ENCODE results near the gene LFNG. TPM values are rescaled to one million over a fixed set of nuclear protein-coding genes. Genes with fewer than 3 reads are reported as not detected.

The LFNG gene
- total and polyA plus RNA-seq, 9 of the 15 experiments (the other 6 are each of a cell fraction or from before 2014, with no cell fraction given): 0.03 to 0.89 (median 0.25) TPM; not detected in 1

DNA sequence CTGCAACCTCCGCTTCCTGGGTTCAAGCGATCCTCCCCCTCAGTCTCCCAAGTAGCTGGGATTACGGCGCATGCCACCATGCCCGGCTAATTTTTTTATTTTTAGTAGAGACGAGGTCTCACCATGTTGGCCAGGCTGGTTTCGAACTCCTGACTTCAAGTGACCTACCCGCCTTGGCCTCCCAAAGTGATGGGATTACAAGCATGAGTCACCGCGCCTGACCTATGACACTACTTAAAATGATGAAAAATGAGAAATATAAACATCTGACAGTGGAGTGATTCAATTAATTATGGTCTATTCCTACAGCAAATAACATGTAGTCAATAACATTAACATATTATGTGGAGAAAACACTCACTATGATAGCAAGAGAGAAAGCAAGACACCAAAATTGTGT, 33.5 kb downstream of the LFNG start:
- H3K4me1 ChIP-seq (replicated peaks in 1 of 2; ENCODE audit: control insufficient read depth in 2 of 2, insufficient read depth in 2 of 2, low read length in 2 of 2): peaks cover 7 to 26% of the 10 kb centered on the region in 2 experiments; a peak in 4 of 5 replicates
- no peak overlapping the region for H3K27ac ChIP-seq (ENCODE audit: extremely low read depth, low read depth, low read length)
- H4K20me1 ChIP-seq (replicated peaks; ENCODE audit: control insufficient read depth, insufficient read depth, low read length): peaks cover 4% of the 10 kb centered on the region; the same call in 1 of the 2 replicates
- H3K9me1 ChIP-seq (ENCODE audit: control insufficient read depth, insufficient read depth, low read length): no peaks in the 10 kb centered on the region
- no TSS peak for BruUV-seq (replicated peaks)
- FAIRE-seq (no peak), ATAC-seq (no peak), DNase-seq (ENCODE audit: extremely low read depth in 1 of 4, low spot score in 3 of 4) (peak in 1 of 4 experiments; percentile 1)
- in situ Hi-C loops (cut with MboI): no loop called here
- no peak overlapping the region for H3K9ac ChIP-seq (ENCODE audit: insufficient read depth in 1 of 2, low read depth in 2 of 2, low read length in 2 of 2)
- H3K79me2 ChIP-seq (ENCODE audit: control insufficient read depth, insufficient read depth, low read length): peaks cover 35% of the 10 kb centered on the region
- H2AFZ ChIP-seq (ENCODE audit: low read depth, low read length): no peak overlapping the region
- no peaks in the 10 kb centered on the region for H3K9me3 ChIP-seq (replicated peaks; ENCODE audit: control insufficient read depth, insufficient read depth, low read depth, low read length)
- no peak overlapping the region for H3K4me2 ChIP-seq (ENCODE audit: insufficient read depth, low read length)
- H3K4me3 ChIP-seq: no peak overlapping the region
- H3K27me3 ChIP-seq (ENCODE audit: control insufficient read depth in 2 of 2, insufficient read depth in 2 of 2, low read length in 2 of 2): no peaks in the 10 kb centered on the region
- ChIA-PET CTCF (ENCODE audit: low intra/inter-chr PET ratio) (no interaction called here), POLR2A (interaction anchor here (0.7 kb wide), 1 partner anchor 78 kb away, joined by 3 read pairs; no protein-coding TSS in a partner anchor)
- WGBS (ENCODE audit: insufficient coverage, low coverage, missing lambda C conversion rate): 92% methylated on average over 7 of the region's 10 CpGs
- intact Hi-C loops (cut with micrococcal nuclease): no loop called here
- H3K36me3 ChIP-seq (ENCODE audit: control insufficient read depth, insufficient read depth, low read length): peaks cover 45% of the 10 kb centered on the region
- TF ChIP-seq, protein P1, sequence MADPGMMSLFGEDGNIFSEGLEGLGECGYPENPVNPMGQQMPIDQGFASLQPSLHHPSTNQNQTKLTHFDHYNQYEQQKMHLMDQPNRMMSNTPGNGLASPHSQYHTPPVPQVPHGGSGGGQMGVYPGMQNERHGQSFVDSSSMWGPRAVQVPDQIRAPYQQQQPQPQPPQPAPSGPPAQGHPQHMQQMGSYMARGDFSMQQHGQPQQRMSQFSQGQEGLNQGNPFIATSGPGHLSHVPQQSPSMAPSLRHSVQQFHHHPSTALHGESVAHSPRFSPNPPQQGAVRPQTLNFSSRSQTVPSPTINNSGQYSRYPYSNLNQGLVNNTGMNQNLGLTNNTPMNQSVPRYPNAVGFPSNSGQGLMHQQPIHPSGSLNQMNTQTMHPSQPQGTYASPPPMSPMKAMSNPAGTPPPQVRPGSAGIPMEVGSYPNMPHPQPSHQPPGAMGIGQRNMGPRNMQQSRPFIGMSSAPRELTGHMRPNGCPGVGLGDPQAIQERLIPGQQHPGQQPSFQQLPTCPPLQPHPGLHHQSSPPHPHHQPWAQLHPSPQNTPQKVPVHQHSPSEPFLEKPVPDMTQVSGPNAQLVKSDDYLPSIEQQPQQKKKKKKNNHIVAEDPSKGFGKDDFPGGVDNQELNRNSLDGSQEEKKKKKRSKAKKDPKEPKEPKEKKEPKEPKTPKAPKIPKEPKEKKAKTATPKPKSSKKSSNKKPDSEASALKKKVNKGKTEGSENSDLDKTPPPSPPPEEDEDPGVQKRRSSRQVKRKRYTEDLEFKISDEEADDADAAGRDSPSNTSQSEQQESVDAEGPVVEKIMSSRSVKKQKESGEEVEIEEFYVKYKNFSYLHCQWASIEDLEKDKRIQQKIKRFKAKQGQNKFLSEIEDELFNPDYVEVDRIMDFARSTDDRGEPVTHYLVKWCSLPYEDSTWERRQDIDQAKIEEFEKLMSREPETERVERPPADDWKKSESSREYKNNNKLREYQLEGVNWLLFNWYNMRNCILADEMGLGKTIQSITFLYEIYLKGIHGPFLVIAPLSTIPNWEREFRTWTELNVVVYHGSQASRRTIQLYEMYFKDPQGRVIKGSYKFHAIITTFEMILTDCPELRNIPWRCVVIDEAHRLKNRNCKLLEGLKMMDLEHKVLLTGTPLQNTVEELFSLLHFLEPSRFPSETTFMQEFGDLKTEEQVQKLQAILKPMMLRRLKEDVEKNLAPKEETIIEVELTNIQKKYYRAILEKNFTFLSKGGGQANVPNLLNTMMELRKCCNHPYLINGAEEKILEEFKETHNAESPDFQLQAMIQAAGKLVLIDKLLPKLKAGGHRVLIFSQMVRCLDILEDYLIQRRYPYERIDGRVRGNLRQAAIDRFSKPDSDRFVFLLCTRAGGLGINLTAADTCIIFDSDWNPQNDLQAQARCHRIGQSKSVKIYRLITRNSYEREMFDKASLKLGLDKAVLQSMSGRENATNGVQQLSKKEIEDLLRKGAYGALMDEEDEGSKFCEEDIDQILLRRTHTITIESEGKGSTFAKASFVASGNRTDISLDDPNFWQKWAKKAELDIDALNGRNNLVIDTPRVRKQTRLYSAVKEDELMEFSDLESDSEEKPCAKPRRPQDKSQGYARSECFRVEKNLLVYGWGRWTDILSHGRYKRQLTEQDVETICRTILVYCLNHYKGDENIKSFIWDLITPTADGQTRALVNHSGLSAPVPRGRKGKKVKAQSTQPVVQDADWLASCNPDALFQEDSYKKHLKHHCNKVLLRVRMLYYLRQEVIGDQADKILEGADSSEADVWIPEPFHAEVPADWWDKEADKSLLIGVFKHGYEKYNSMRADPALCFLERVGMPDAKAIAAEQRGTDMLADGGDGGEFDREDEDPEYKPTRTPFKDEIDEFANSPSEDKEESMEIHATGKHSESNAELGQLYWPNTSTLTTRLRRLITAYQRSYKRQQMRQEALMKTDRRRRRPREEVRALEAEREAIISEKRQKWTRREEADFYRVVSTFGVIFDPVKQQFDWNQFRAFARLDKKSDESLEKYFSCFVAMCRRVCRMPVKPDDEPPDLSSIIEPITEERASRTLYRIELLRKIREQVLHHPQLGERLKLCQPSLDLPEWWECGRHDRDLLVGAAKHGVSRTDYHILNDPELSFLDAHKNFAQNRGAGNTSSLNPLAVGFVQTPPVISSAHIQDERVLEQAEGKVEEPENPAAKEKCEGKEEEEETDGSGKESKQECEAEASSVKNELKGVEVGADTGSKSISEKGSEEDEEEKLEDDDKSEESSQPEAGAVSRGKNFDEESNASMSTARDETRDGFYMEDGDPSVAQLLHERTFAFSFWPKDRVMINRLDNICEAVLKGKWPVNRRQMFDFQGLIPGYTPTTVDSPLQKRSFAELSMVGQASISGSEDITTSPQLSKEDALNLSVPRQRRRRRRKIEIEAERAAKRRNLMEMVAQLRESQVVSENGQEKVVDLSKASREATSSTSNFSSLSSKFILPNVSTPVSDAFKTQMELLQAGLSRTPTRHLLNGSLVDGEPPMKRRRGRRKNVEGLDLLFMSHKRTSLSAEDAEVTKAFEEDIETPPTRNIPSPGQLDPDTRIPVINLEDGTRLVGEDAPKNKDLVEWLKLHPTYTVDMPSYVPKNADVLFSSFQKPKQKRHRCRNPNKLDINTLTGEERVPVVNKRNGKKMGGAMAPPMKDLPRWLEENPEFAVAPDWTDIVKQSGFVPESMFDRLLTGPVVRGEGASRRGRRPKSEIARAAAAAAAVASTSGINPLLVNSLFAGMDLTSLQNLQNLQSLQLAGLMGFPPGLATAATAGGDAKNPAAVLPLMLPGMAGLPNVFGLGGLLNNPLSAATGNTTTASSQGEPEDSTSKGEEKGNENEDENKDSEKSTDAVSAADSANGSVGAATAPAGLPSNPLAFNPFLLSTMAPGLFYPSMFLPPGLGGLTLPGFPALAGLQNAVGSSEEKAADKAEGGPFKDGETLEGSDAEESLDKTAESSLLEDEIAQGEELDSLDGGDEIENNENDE (IDR thresholded peaks at IDR 0.05; ENCODE audit: low read depth, low read length): no peak
- TF ChIP-seq TCF3 (CRISPR knock-in tag; IDR thresholded peaks at IDR 0.05) (no peak), FOSL1 (tag; conservative IDR thresholded peaks at IDR 0.05) (peak; percentile 31; the same call in 1 of the 2 replicates), CSDE1 (IDR thresholded peaks at IDR 0.05) (no peak), SRF (CRISPR knock-in tag; IDR thresholded peaks at IDR 0.05) (no peak), MYNN (IDR thresholded peaks at IDR 0.05) (no peak), MYNN (CRISPR knock-in tag; IDR thresholded peaks at IDR 0.05) (no peak)
- TF ChIP-seq, protein P2, sequence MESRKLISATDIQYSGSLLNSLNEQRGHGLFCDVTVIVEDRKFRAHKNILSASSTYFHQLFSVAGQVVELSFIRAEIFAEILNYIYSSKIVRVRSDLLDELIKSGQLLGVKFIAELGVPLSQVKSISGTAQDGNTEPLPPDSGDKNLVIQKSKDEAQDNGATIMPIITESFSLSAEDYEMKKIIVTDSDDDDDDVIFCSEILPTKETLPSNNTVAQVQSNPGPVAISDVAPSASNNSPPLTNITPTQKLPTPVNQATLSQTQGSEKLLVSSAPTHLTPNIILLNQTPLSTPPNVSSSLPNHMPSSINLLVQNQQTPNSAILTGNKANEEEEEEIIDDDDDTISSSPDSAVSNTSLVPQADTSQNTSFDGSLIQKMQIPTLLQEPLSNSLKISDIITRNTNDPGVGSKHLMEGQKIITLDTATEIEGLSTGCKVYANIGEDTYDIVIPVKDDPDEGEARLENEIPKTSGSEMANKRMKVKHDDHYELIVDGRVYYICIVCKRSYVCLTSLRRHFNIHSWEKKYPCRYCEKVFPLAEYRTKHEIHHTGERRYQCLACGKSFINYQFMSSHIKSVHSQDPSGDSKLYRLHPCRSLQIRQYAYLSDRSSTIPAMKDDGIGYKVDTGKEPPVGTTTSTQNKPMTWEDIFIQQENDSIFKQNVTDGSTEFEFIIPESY (CRISPR knock-in tag; IDR thresholded peaks at IDR 0.05): peak; percentile 76
